HG03342 (cell line): Measurements from ENCODE around the gene MAFB.
"Not testable (repeated sequence)": the region's sequence is repeated elsewhere in the genome, so short reads cannot be mapped to it uniquely, and the experiment has no call there.

Experiments used
- ATAC-seq: cut with Tn5 transposase; IDR thresholded peaks from one replicate; pipeline ENCODE4 v1.9.1; 2021; ENCODE audit warnings: mild to moderate bottlenecking, moderate library complexity; ENCODE audit not compliant: unreplicated experiment

The MAFB gene

DNA sequence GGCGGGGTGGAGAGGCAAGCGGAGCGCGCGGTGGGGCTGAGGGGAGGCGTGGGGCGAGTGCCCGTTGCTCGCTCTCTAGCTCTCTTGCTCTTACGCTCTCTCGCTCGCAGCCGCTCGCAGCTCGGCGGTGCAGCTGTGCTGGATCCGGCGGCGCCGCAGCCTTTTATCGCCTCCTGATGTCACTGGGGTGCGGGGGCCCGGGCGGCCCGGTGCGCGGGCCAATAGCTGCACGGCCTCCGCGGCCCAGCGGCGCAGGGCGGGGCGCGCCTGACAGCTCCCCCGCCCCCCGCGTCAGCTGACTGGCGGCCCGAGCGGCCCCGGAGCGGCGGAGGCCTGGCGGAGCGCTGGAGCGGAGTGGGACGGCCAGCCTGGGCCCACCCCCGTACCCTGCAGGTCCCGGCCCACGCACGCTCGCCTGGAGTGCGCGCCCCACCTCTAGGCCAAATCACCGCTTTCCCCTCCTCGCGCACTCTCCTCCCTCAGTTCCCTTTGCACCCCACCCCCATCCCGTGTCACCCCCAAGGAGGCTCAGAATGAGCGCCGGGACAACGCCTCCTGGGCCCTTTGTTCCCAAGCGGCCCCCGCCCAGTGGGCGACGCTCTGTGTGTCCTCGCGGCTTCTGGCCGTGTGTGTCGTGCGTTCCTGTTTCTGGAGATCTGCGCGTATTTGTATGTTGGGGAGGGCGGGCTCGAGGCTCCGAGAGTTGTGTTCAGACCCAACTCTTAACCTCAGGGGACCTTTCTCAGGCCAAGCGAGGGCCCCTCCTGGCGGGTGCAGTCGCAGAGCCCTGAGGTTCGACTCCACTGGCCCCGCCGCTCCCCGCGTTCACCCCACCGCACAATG, at the start of gene MAFB:
Gene MAFB, minus strand, starts transcription at position 137 of the 843 bp plus-strand sequence. CDS start 386 bp downstream, outside the sequence.
- ATAC-seq = peak; percentile 8

GRCh38 chr20:40736468-40736867, 47.4 kb upstream of the MAFB start:
- ATAC-seq = not testable (repeated sequence)

GRCh38 chr20:40728996-40729395, 40.0 kb upstream of the MAFB start:
- no peak for ATAC-seq

- ATAC-seq = no peak
Measured at GRCh38 chr20:40728470-40728869, 39.4 kb upstream of the MAFB start.

GRCh38 chr20:40727960-40728359, 38.9 kb upstream of the MAFB start:
- ATAC-seq = no peak

DNA sequence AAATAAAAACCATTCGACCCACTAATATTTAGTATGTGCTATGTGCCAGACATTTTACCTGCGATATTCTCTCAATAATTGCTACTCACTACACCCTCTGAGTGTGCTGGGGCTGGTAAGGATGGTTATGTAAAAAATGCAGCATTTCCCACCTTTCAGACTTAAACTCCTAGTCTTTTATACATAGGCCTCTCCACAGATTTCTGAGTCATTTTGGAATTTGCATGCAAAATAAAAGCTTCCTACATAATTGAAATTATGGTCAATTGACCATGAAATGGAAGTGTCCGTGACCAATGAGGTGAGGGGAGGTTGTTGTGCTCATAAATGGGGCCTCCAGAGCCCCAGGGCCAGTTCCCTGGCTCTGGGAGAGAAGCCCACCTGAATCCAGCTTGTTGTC, 37.7 kb upstream of the MAFB start:
- no peak for ATAC-seq

- no peak for ATAC-seq
Measured at GRCh38 chr20:40724566-40724965, 35.5 kb upstream of the MAFB start.

DNA sequence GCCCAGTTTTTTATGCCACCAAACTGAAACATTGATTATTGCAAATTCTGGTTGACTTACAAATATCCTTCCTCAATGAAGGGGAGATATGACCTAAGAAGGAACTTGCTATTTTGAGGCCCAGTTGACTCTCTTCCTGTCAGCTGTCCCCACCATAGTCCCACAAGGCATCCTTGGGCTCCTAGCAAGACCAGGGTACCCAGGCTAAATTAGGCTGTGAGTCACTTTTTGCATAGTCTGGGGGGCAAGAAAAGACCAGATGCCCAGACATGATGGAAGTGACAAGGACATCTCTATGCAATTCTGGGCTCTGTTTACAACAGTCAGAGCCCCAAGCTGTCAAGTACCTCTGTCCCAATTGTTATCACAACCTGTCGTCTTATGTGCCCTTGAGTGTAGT, 31.8 kb upstream of the MAFB start:
- ATAC-seq = no peak

- no peak for ATAC-seq
Measured at GRCh38 chr20:40720099-40720498, 31.1 kb upstream of the MAFB start.

GRCh38 chr20:40718982-40719729, 30.1 kb upstream of the MAFB start:
- no peak for ATAC-seq

DNA sequence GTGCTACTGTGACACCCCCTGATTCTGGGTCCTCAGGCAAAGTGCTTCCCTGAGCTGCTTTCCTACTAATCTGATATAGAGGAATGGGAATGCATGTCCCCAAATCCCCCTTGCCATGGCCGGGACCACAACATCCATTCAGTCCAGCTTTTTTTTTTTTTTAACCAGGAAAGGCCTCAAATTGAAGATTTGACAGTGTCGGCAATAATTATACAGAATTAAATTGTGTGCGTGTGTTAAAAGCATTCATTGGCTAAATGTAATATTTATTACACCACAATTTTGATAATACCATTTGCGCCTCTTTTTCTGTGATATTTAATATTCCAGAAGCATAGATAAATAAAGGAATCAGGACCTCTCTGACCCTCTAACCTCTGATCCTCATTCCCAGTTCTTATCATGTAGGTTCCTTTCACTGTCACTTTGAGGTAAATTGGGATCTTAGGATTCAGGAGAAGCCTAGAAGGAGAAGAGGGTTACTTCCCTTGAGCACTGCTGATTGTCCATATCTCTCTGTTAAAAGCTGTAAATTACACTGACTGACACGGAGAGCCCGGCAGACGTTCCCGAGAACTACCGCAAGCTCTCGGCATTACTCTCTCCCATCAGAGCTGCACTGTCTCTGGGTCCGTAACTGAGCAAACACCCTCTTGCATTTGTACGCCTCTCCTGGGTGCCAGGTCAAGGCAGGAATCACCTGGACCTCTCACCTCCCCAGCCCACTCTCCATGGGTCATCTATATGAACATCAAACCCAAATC, 29.4 kb upstream of the MAFB start:
- no peak for ATAC-seq

GRCh38 chr20:40717343-40717865, 28.4 kb upstream of the MAFB start:
- no peak for ATAC-seq

GRCh38 chr20:40715491-40715890, 26.5 kb upstream of the MAFB start:
- ATAC-seq = no peak

- ATAC-seq = no peak
Measured at GRCh38 chr20:40714916-40715315, 25.9 kb upstream of the MAFB start.

DNA sequence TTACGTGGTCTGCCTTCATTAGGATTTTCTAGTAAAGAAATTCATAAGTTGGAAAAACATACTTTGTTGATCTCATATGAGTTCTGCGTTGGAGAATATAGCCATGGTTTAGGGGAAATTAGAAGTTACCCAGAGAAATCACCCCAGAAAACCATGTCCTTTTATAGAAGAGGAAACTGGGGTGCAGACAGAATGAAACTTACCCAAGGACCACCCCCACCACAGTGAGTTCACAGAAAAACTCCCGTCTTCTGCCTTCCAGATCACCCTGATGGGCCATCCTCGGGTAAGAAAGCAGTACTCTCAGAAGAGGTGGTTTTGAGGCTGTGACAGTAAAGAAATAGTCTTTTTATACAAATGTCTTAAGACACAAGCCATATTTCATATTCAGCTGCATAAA, 25.1 kb upstream of the MAFB start:
- ATAC-seq = no peak

DNA sequence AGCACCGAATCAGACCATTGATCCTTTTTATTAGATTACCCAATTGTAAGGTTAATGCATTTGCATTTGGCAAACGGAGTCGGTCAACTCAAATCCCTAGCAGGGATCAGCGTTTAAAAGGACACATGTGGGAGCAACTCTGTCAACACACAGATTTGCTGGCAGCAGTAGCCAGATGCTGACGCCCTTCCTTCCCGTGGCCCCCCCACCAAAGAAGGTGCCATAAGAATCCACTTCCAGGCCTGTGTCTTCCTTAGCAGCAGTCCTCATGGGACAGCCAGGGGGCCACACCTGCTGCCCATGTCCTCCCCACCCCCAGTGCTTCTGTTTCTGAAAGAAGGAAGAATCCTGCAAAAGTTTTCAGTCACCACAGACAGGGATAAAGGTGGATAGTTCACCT, 24.5 kb upstream of the MAFB start:
- no peak for ATAC-seq

- ATAC-seq = no peak
Measured at GRCh38 chr20:40711079-40711478, 22.0 kb upstream of the MAFB start.

GRCh38 chr20:40710603-40711002, 21.6 kb upstream of the MAFB start:
- no peak for ATAC-seq

DNA sequence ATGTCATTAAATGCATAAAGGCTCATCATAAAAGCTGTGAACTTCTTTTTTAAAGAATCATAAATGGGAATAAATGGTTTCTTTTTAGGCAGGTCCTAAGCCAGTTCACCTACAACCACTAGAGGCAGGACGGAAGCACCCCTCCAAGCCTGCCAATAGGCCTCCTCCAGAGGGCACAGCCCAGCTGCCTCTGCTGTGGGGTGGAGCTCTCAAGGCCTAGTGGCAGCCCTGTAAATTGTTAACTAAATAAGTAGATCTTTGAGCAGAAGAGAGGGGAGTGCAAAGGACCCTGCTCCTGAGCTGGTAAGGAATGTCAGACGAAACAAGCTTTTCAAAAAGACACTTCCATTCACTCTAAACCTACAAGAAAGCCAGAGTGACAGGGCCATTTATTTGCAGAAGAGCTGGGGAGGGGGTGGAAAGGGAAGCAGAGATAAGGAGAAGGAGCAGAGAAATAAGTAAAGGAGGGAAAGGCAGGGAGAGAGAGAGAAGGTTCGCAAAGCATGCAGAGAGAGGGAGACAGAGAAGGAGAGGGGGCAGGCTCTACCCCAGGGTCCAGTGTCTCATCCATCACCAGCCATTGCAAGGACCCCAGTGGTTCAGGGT, 18.0 kb upstream of the MAFB start:
- no peak for ATAC-seq

- ATAC-seq = no peak
Measured at GRCh38 chr20:40705413-40705812, 16.4 kb upstream of the MAFB start.

DNA sequence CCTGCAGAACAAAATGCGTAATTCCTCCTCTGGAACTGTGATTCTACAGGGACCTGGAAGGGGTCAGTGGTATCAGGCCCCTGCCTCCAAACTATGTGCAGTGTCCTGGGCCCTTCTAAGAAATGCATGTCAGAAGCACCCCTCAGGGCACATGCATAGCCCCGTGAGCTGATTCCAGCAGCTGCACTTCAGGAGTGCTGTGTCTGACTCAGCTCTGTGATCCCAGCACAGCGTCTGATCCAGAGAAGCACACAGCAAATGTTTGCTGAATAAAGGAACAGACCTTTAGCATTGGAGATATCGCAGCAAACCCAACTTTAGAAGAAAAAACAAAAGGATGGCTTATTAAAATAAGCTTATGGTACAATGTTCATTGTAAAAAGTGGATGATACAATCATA, 15.8 kb upstream of the MAFB start:
- no peak for ATAC-seq
